ENCODE results near the gene MEX3D. TPM values are rescaled to one million over a fixed set of nuclear protein-coding genes. Genes with fewer than 3 reads are reported as not detected.

MEX3D gene
- total RNA-seq, 1 experiment from 2014 or later = 69.2 TPM

GRCh38 chr19:1616396-1616795 is 48.3 kb upstream of the MEX3D start:
- CTCF ChIA-PET = no interaction called here
- ATAC-seq (no peak), DNase-seq (ENCODE audit: low read depth, low spot score) (no peak)
- H3K27ac ChIP-seq (ENCODE audit: low read depth, low read length) = no peak overlapping the region
- no TSS peak for BruUV-seq (replicated peaks)
- no peaks in the 10 kb centered on the region for H3K27me3 ChIP-seq (ENCODE audit: insufficient read depth, low read length)
- H2AFZ ChIP-seq (ENCODE audit: low read depth, low read length, poor library complexity, severe bottlenecking) = no peak overlapping the region
- RAD21 ChIA-PET (ENCODE audit: low non-redundant PET in 1 of 2, low total read pairs in 2 of 2, uncharacterized antibody in 2 of 2, unreplicated experiment in 2 of 2) = interaction anchor here in 1 of 2 experiments (0.7 kb wide), 1 partner anchor 29 kb away, joined by 6 read pairs; no protein-coding TSS in a partner anchor
- H3K9me3 ChIP-seq (ENCODE audit: control insufficient read depth in 1 of 2, insufficient read depth in 1 of 2, low read depth in 1 of 2, low read length in 2 of 2) = no peaks in the 10 kb centered on the region
- no peaks in the 10 kb centered on the region for H4K20me1 ChIP-seq (ENCODE audit: insufficient read depth)
- H3K9ac ChIP-seq (ENCODE audit: low read length) = no peak overlapping the region
- no peak for TF ChIP-seq SIN3A (IDR thresholded peaks at IDR 0.05; ENCODE audit: low read depth)
- TF ChIP-seq JUND (IDR thresholded peaks at IDR 0.05) = no peak
- TF ChIP-seq REST (IDR thresholded peaks at IDR 0.05; ENCODE audit: low read depth) = no peak
- TF ChIP-seq, protein P1, sequence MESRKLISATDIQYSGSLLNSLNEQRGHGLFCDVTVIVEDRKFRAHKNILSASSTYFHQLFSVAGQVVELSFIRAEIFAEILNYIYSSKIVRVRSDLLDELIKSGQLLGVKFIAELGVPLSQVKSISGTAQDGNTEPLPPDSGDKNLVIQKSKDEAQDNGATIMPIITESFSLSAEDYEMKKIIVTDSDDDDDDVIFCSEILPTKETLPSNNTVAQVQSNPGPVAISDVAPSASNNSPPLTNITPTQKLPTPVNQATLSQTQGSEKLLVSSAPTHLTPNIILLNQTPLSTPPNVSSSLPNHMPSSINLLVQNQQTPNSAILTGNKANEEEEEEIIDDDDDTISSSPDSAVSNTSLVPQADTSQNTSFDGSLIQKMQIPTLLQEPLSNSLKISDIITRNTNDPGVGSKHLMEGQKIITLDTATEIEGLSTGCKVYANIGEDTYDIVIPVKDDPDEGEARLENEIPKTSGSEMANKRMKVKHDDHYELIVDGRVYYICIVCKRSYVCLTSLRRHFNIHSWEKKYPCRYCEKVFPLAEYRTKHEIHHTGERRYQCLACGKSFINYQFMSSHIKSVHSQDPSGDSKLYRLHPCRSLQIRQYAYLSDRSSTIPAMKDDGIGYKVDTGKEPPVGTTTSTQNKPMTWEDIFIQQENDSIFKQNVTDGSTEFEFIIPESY (IDR thresholded peaks at IDR 0.05; ENCODE audit: extremely low read depth, insufficient replicate concordance, low read length) = no peak
- no peak for TF ChIP-seq YY1 (IDR thresholded peaks at IDR 0.05; ENCODE audit: extremely low read depth, insufficient replicate concordance, low read depth, low read length)
- TF ChIP-seq ELF1 (IDR thresholded peaks at IDR 0.05; ENCODE audit: borderline replicate concordance, low read depth) = no peak
- no peak for TF ChIP-seq EGR1 (IDR thresholded peaks at IDR 0.05; ENCODE audit: low read depth)
- TF ChIP-seq CEBPB (IDR thresholded peaks at IDR 0.05; ENCODE audit: low read depth) = no peak
- TF ChIP-seq TCF7L2 (IDR thresholded peaks at IDR 0.05; ENCODE audit: borderline replicate concordance, extremely low read depth, insufficient read depth, insufficient read length) = no peak
- no peak for TF ChIP-seq ZNF274 (IDR thresholded peaks at IDR 0.05; ENCODE audit: low read depth, low read length)
- no peak for TF ChIP-seq ZFX (IDR thresholded peaks at IDR 0.05)
- no peak for TF ChIP-seq FOSL1 (IDR thresholded peaks at IDR 0.05; ENCODE audit: low read depth)
- no peak for TF ChIP-seq CBX3 (IDR thresholded peaks at IDR 0.05; ENCODE audit: low read depth)
- no peak for TF ChIP-seq SP1 (IDR thresholded peaks at IDR 0.05; ENCODE audit: low read depth)
- TF ChIP-seq SRF (IDR thresholded peaks at IDR 0.05; ENCODE audit: low read depth) = no peak
- no peak for TF ChIP-seq EZH2 (IDR thresholded peaks at IDR 0.05)
- no peak for TF ChIP-seq RAD21 (IDR thresholded peaks at IDR 0.05; ENCODE audit: low read depth)
- TF ChIP-seq MAX (IDR thresholded peaks at IDR 0.05) = no peak
- TF ChIP-seq ATF3 (IDR thresholded peaks at IDR 0.05) = no peak
- H3K4me1 ChIP-seq (ENCODE audit: control insufficient read depth in 1 of 2, insufficient read depth in 2 of 2, low read length in 2 of 2) = peaks cover 0 to 5% of the 10 kb centered on the region in 2 experiments; a peak in 1 of 4 replicates
- no peak overlapping the region for H3K4me2 ChIP-seq (ENCODE audit: low read length)
- POLR2A ChIA-PET = no interaction called here
- no peaks in the 10 kb centered on the region for H3K9me2 ChIP-seq (ENCODE audit: insufficient read depth)
- H3K36me3 ChIP-seq (ENCODE audit: control insufficient read depth in 1 of 2, insufficient read depth in 2 of 2, low read length in 2 of 2) = peaks cover 34 to 44% of the 10 kb centered on the region in 2 experiments; a peak in 3 of 4 replicates
- H3K79me2 ChIP-seq (ENCODE audit: insufficient read depth, low read length) = peaks cover 14% of the 10 kb centered on the region; the same call in 1 of the 2 replicates
- intact Hi-C loops (cut with micrococcal nuclease) = no loop called here
- H3K4me3 ChIP-seq (replicated peaks in 1 of 2; ENCODE audit: low read depth in 1 of 2, low read length in 2 of 2) = no peak overlapping the region

Data from HCT116 (cell line).